Hematopoietic multipotent progenitor cell (in vitro differentiated cells): ENCODE data around the gene KCNMA1. TPM values are rescaled to one million over a fixed set of nuclear protein-coding genes. Genes with fewer than 3 reads are reported as not detected.

ENCODE experiments used
- DNase-seq, 3 donors: peaks; one replicate each; pipeline ENCODE4 v3.0.0-alpha.2; 2011 to 2015; ENCODE audit warnings: low read depth in 2 of 3, low spot score in 2 of 3
- total RNA-seq: library from RNA; depleted of rRNA; stranded (reverse); fragments of >200 nt; gene quantifications from one replicate; pipeline ENCODE4 v1.2.3, GENCODE V29; 2012

Gene KCNMA1
- total RNA-seq, 1 donor, result 0.27 TPM

- no peak for DNase-seq
These were observed 250.4 kb downstream of the KCNMA1 start for GRCh38 chr10:77387247-77387646.

- peak in 2 of 3 donors; percentile 27 to 39 for DNase-seq
These were observed 250.8 kb downstream of the KCNMA1 start for GRCh38 chr10:77386838-77387237.

GRCh38 chr10:77386365-77386764 is 251.2 kb downstream of the KCNMA1 start:
- no peak for DNase-seq

- DNase-seq, result no peak
These were observed 252.3 kb downstream of the KCNMA1 start for GRCh38 chr10:77385315-77385714.

GRCh38 chr10:77383861-77384553 is 253.6 kb downstream of the KCNMA1 start:
- DNase-seq, result no peak

- DNase-seq, result no peak
These were observed 255.9 kb downstream of the KCNMA1 start for GRCh38 chr10:77381750-77382149.

- DNase-seq, result no peak
These were observed 256.9 kb downstream of the KCNMA1 start for GRCh38 chr10:77380723-77381122.

GRCh38 chr10:77380191-77380590 is 257.4 kb downstream of the KCNMA1 start:
- peak in 2 of 3 donors; percentile 26 to 65 for DNase-seq

GRCh38 chr10:77378366-77379349 is 258.9 kb downstream of the KCNMA1 start:
- no peak for DNase-seq

- no peak for DNase-seq
These were observed 259.8 kb downstream of the KCNMA1 start for GRCh38 chr10:77377678-77378352.

- no peak for DNase-seq
These were observed 260.6 kb downstream of the KCNMA1 start for GRCh38 chr10:77377034-77377433.

GRCh38 chr10:77374189-77374656 is 263.4 kb downstream of the KCNMA1 start:
- no peak for DNase-seq

- DNase-seq, result no peak
These were observed 265.5 kb downstream of the KCNMA1 start for GRCh38 chr10:77371848-77372799.

GRCh38 chr10:77371421-77371820 is 266.2 kb downstream of the KCNMA1 start:
- no peak for DNase-seq

GRCh38 chr10:77368006-77368405 is 269.6 kb downstream of the KCNMA1 start:
- no peak for DNase-seq

- DNase-seq, result no peak
These were observed 274.4 kb downstream of the KCNMA1 start for GRCh38 chr10:77363210-77363609.

- DNase-seq, result no peak
These were observed 275.8 kb downstream of the KCNMA1 start for GRCh38 chr10:77361831-77362230.

GRCh38 chr10:77361426-77361825 is 276.2 kb downstream of the KCNMA1 start:
- no peak for DNase-seq

GRCh38 chr10:77360835-77361234 is 276.8 kb downstream of the KCNMA1 start:
- no peak for DNase-seq

GRCh38 chr10:77359950-77360520 is 277.6 kb downstream of the KCNMA1 start:
- no peak for DNase-seq
